ENCODE measurements around the gene PLEKHN1. TPM values are rescaled to one million over a fixed set of nuclear protein-coding genes. Genes with fewer than 3 reads are reported as not detected.

PLEKHN1 gene
- total and polyA plus RNA-seq, 2 donors (not counting 3 experiments of a cell fraction or from before 2014, with no cell fraction given): 0.29 to 0.88 TPM

Small RNA genes within 50 kb of the gene (small RNA-seq; reads per million reads assigned to genes)
- gene AL645608.3 (ENCODE audit: insufficient read depth, insufficient read length, low read depth, low replicate concordance): not detected

Other genes starting within 250 kb of the PLEKHN1 start
- not detected in 2 replicates for gene SAMD11, start 42.6 kb upstream of the PLEKHN1 start, total RNA-seq
- 0.08 TPM in 1 of 2 replicates, not detected in the other for gene SAMD11, start 42.6 kb upstream of the PLEKHN1 start, polyA plus RNA-seq
- 87.9 and 88.6 TPM in 2 replicates for gene NOC2L, start 7.2 kb upstream of the PLEKHN1 start, total RNA-seq
- gene NOC2L, start 7.2 kb upstream of the PLEKHN1 start, polyA plus RNA-seq: 50.7 and 55.3 TPM in 2 replicates
- 28.6 and 30.1 TPM in 2 replicates for gene KLHL17, start 5.9 kb upstream of the PLEKHN1 start, total RNA-seq
- gene KLHL17, start 5.9 kb upstream of the PLEKHN1 start, polyA plus RNA-seq: 27.0 and 39.9 TPM in 2 replicates
- gene PERM1, start 15.6 kb downstream of the PLEKHN1 start, total RNA-seq: not detected in 2 replicates
- gene PERM1, start 15.6 kb downstream of the PLEKHN1 start, polyA plus RNA-seq: not detected in 2 replicates
- 32.0 and 37.6 TPM in 2 replicates for gene HES4, start 33.6 kb downstream of the PLEKHN1 start, total RNA-seq
- 30.5 and 50.6 TPM in 2 replicates for gene HES4, start 33.6 kb downstream of the PLEKHN1 start, polyA plus RNA-seq
- 44.6 and 47.6 TPM in 2 replicates for gene ISG15, start 47.0 kb downstream of the PLEKHN1 start, total RNA-seq
- gene ISG15, start 47.0 kb downstream of the PLEKHN1 start, polyA plus RNA-seq: 154 and 220 TPM in 2 replicates
- 67.8 and 75.6 TPM in 2 replicates for gene AGRN, start 53.6 kb downstream of the PLEKHN1 start, total RNA-seq
- 66.6 and 78.9 TPM in 2 replicates for gene AGRN, start 53.6 kb downstream of the PLEKHN1 start, polyA plus RNA-seq
- gene RNF223, start 107.8 kb downstream of the PLEKHN1 start, total RNA-seq: not detected in 2 replicates
- not detected in 2 replicates for gene RNF223, start 107.8 kb downstream of the PLEKHN1 start, polyA plus RNA-seq
- 19.7 and 20.1 TPM in 2 replicates for gene C1orf159, start 149.6 kb downstream of the PLEKHN1 start, total RNA-seq
- 16.1 and 20.1 TPM in 2 replicates for gene C1orf159, start 149.6 kb downstream of the PLEKHN1 start, polyA plus RNA-seq
- not detected in 2 replicates for gene TTLL10, start 207.4 kb downstream of the PLEKHN1 start, total RNA-seq
- not detected in 2 replicates for gene TTLL10, start 207.4 kb downstream of the PLEKHN1 start, polyA plus RNA-seq
- not detected in 2 replicates for gene TNFRSF18, start 240.1 kb downstream of the PLEKHN1 start, total RNA-seq
- not detected in 2 replicates for gene TNFRSF18, start 240.1 kb downstream of the PLEKHN1 start, polyA plus RNA-seq
- gene TNFRSF4, start 247.7 kb downstream of the PLEKHN1 start, total RNA-seq: 0.62 and 1.5 TPM in 2 replicates
- gene TNFRSF4, start 247.7 kb downstream of the PLEKHN1 start, polyA plus RNA-seq: 0.55 and 1.4 TPM in 2 replicates

Data from endothelial cell of umbilical vein (primary cell).